ENCODE measurements around the gene DVL2.

- TF ChIP-seq, protein P1, sequence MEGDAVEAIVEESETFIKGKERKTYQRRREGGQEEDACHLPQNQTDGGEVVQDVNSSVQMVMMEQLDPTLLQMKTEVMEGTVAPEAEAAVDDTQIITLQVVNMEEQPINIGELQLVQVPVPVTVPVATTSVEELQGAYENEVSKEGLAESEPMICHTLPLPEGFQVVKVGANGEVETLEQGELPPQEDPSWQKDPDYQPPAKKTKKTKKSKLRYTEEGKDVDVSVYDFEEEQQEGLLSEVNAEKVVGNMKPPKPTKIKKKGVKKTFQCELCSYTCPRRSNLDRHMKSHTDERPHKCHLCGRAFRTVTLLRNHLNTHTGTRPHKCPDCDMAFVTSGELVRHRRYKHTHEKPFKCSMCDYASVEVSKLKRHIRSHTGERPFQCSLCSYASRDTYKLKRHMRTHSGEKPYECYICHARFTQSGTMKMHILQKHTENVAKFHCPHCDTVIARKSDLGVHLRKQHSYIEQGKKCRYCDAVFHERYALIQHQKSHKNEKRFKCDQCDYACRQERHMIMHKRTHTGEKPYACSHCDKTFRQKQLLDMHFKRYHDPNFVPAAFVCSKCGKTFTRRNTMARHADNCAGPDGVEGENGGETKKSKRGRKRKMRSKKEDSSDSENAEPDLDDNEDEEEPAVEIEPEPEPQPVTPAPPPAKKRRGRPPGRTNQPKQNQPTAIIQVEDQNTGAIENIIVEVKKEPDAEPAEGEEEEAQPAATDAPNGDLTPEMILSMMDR (IDR thresholded peaks at IDR 0.05; ENCODE audit: insufficient read depth, low read depth, low read length): peak; percentile 45
- TF ChIP-seq EZH2 (IDR thresholded peaks at IDR 0.05; ENCODE audit: insufficient read depth, low read length): no peak
Observed at GRCh38 chr17:7213895-7214299, 20.4 kb downstream of the DVL2 start.

Measured in astrocyte (in vitro differentiated cells and primary cell).